Activated CD8-positive, alpha-beta memory T cell treated with anti-CD3 and anti-CD28 coated beads for 1 hour (primary cell): ENCODE data around the gene USH1C.

Experiments
- DNase-seq, 2 donors: peaks; one replicate each; pipeline ENCODE4 v3.0.0-alpha.2; 2020; ENCODE audit warnings: low read depth in 1 of 2; ENCODE audit errors: extremely low read depth in 1 of 2

Gene USH1C

DNA sequence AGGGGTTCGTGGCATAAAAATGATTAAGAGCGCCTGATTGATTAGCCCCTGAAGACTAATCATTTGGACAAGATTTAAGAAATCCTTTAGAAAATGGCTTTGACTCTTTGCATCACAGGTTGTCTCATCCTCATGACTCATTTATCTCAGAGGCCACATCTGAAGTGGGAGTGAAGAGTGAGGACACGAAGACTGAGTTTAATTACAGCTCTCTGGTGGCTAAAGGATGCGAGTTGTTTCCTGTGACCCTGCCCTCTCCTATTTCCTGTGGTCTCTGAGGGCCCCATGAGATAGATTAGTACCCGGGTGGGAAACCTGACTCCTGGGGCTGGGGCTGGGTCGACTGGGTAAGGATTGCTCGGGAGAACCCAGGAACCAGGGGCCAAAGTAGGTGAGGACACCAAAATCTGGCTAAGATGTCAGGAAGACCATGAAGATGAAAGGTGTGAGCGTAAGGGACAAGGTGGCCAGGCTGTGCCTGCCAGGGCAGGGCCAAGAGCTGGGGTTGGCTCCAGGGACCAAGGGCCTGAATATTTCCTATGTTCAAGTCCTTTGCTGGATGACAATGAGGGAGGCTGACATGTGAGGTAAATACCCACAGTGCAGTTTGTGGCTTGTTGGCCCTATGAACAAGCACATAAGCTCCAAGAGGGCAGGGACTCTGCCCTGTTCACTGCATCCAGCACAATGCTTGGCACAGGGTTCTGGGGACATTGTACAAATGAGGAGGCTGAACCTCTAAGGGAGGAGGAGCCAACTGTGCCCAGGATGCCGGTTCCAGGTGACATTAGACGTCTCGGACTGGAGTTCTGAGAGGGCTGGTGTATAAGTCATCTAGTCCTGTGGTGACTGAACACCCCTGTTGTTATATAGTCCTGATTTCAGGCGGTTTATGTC, 6.5 kb upstream of the USH1C start:
- no peak for DNase-seq

- DNase-seq, result no peak
These were observed 4.2 kb upstream of the USH1C start for GRCh38 chr11:17548444-17548843.

DNA sequence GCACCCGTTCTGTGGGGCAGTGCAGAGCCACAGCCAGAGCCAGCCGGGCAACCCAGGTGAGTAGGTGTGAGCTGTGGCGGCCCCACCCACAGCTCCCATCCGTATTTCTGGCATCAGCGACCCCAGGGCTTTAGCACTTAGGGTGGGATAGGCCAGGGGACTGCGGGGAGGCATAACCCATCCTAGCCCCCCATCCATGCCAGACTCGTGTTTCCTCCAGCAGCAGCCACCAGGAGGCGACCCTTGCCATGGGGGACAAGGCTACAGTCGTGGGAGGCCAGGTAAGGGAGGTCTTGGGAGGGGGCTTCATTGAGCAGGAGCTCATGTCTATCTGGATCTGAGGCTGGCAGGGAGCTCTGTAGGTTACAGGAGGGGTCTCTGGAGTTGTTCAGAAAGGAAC, 3.7 kb upstream of the USH1C start:
- no peak for DNase-seq

GRCh38 chr11:17547051-17547577, 2.9 kb upstream of the USH1C start, which contains the start of gene OTOG:
TSS of gene OTOG (plus strand) at chr11:17547259. CDS start at chr11:17547373, 114 bp downstream.
- no peak for DNase-seq

GRCh38 chr11:17546240-17546639, 2.0 kb upstream of the USH1C start:
- DNase-seq, result no peak

DNA sequence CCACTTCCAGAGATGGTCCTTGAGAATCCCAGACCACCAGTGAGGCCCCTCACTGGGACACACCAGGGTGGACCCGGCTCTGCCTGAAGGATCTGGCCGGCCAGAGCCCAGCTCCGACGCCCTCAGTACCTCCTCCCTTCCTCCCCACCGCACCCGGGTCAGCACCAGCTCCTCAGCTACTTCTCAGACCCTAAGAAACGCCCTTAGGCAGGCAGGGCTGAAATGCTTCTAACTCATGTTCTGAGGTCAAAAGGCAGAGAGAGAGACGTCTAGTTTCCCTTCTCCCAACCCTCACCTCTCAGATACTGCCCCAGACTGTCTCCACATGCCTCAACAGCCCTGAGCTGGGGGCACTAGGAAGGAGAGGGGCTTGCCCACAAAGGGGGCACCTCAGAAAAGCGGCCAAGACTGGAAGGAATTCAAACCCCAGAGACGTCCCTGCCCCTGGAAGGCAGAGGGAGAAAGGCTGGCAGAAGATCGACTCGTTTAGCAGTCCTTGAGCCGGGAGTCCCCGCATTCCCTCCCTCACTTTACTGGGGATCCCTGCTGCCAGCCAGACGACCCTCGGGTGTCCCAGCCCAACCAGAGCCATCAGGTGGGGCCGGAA, 539 bp downstream of the USH1C start:
- DNase-seq, result no peak

GRCh38 chr11:17543041-17543440, 1.2 kb downstream of the USH1C start:
- no peak for DNase-seq

- DNase-seq, result no peak
These were observed 2.0 kb downstream of the USH1C start for GRCh38 chr11:17542249-17542648.

DNA sequence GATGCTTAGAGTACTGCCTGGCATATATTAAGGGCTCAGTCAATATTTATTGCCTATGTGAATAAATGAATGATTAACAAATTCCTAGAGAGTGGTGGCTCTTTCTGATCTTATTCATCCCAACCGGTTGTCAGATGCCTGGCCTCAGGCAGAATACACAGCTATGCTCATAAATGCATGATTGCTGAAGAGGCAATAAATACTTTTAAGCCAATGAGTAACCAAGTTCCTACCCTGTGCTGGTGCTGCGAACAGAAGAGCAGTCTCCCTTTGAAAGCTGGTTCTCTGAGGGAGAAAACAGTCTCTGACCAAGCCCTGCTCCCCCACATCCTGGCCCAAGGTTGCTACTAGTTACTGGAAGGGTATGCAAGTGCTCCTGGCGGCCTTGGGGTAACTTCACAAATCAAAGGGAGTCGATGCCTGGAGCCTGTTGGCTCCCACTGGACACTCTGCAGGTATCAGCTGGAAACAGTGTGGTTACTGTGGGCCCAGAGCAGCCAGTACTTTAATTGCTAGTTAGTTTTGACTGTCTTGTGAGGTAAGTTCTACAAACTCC, 2.8 kb downstream of the USH1C start:
- no peak for DNase-seq

GRCh38 chr11:17540807-17541206, 3.4 kb downstream of the USH1C start:
- DNase-seq, result no peak

GRCh38 chr11:17538731-17539130, 5.5 kb downstream of the USH1C start:
- DNase-seq, result no peak

DNA sequence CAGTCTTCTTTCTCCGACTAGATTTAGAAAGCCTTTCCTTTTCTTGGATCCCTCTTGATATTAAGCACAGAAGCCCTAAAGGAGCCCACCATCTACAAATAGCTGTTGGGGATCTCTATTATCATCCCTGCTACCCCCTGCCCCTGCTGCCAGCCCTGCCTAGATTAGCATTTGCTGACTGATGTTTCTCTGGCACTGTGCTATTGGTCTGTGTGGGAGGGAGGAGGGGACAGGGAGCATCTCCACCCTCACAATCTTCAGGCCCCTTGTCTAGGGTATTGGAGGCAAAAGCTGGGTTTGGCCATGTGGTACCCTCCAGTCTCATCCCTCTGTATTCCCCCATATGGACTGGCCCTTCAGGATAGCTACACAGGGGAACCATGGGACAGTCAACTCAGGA, 6.2 kb downstream of the USH1C start:
- DNase-seq, result no peak

- no peak for DNase-seq
These were observed 7.0 kb downstream of the USH1C start for GRCh38 chr11:17537261-17537660.

GRCh38 chr11:17535488-17535887, 8.7 kb downstream of the USH1C start:
- DNase-seq, result no peak

- no peak for DNase-seq
These were observed 10.3 kb downstream of the USH1C start for GRCh38 chr11:17533778-17534415.

DNA sequence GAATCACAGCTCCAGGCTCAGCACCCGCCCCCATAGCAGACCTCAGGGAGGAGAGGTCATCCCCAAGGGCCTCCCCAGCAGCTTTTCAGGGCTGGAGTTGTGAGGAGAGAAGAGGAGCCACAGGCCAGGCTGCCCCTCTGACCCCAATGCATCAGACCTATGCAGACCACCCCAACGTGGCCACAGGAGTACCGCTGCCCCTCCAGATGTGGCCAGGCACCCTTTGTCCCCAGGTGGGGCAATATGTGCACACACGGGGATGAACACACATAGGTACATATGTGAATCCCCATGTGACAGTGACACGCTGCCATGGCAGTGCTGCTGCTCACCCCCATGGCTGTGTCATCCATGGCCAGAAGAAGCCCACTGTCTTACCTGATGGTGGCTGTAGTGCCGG, 10.9 kb downstream of the USH1C start:
- no peak for DNase-seq

DNA sequence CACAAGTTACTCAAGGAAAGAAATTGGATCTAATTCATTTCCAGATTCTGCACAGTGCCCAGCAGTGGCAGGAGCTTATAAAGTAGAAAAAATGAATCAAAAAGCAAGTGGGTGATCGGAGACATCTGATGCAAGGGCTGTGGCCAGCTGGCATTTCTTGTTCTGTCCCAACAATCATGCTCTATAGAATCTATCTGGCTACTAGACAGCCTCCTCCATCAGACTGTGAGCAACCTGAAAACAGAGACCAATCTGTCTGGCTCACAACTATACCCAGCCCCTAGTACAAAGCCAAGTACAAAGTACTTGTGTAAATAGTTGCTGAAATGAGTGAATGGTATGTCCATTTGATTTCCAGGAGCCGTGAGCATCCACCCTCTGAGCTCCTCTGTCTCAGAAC, 11.4 kb downstream of the USH1C start:
- no peak for DNase-seq

- no peak for DNase-seq
These were observed 12.5 kb downstream of the USH1C start for GRCh38 chr11:17531636-17532113.

DNA sequence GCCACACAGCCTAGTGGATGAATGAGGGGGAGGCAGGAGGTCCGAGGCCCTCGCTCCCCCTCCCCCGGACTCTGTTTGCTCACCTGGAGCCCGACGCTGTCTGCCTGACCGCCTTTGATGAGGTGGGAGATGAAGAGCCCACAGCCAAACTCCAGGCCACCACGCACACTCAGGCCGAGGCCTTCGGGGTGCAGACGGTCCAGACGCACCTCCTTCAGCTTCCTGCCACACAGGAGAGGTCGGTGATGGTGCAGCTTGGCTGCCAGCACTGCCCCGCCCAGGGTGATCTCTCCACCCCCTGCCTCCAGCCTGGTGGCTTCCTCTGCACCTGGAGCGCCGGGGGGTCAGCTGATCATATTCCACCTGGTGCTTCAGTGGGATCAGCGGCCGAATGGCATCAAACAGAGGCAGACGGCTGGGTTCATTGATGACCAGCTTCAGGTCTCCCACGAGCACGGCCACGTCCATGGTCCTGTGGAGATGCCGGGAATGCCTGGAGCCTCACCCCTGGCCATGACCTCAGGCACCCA, 13.1 kb downstream of the USH1C start:
- no peak for DNase-seq

- no peak for DNase-seq
These were observed 14.4 kb downstream of the USH1C start for GRCh38 chr11:17529844-17530185.
